MCF 10A (cell line): ENCODE results near the gene WDPCP. TPM values are rescaled to one million over a fixed set of nuclear protein-coding genes. Genes with fewer than 3 reads are reported as not detected.

ENCODE experiments used
- BruUV-seq: library from RNA; stranded (reverse); fragments of 400-500 nt; replicated peaks from 2 replicates; lab custom pipeline; 2021; lab: Mats Ljungman, UMichigan
- CTCF ChIA-PET: fragments of 300-600 bp; sonication (Branson Sonifier 250); formaldehyde crosslinking; extraction: SDS; loops from one replicate; lab custom pipeline; 2021; ENCODE audit warnings: antibody characterized with exemption, inconsistent platforms; lab: Yijun Ruan, JAX
- POLR2A ChIA-PET: fragments of 300-600, 350-650 bp; sonication (Branson Sonifier 250); formaldehyde crosslinking; extraction: SDS; loops from one replicate; lab custom pipeline; 2020; ENCODE audit warnings: antibody characterized with exemption, inconsistent platforms; lab: Yijun Ruan, JAX
- DNase-seq: peaks from one replicate; pipeline ENCODE4 v3.0.0-alpha.2; 2018; ENCODE audit not compliant: unreplicated experiment
- H3K27ac Mint-ChIP-seq: one replicate; pipeline ENCODE4 v1.8.0; 2022; ENCODE audit warnings: mild to moderate bottlenecking, low read depth, mixed read lengths; ENCODE audit not compliant: unreplicated experiment
- H3K27me3 Mint-ChIP-seq: one replicate; pipeline ENCODE4 v1.8.0; 2022; ENCODE audit warnings: mixed read lengths; ENCODE audit not compliant: insufficient read depth, unreplicated experiment
- H3K36me3 Mint-ChIP-seq: one replicate; pipeline ENCODE4 v1.8.0; 2022; ENCODE audit warnings: mild to moderate bottlenecking, moderate library complexity, mixed read lengths; ENCODE audit not compliant: insufficient read depth, unreplicated experiment
- H3K4me1 Mint-ChIP-seq: one replicate; pipeline ENCODE4 v1.8.0; 2022; ENCODE audit warnings: mixed read lengths; ENCODE audit not compliant: insufficient read depth, unreplicated experiment
- H3K4me3 Mint-ChIP-seq: one replicate; pipeline ENCODE4 v1.8.0; 2022; ENCODE audit warnings: mild to moderate bottlenecking, moderate library complexity, mixed read lengths; ENCODE audit not compliant: unreplicated experiment
- H3K9me3 Mint-ChIP-seq: one replicate; pipeline ENCODE4 v1.8.0; 2022; ENCODE audit warnings: mixed read lengths; ENCODE audit not compliant: unreplicated experiment
- intact Hi-C: fragments of 100-400 bp; cut with micrococcal nuclease; formaldehyde crosslinking; loops from 2 replicates; pipeline ENCODE4 v1.14.1; 2022
- total RNA-seq: library from RNA; stranded (reverse); gene quantifications from 2 replicates; pipeline ENCODE4 v1.2.3, GENCODE V29; 2022
- TF ChIP-seq, protein P1 (sequence below): fragments of 200-600 bp; IDR thresholded peaks from one replicate; pipeline ENCODE4 v1.8.0; 2022; ENCODE audit warnings: antibody characterized with exemption, mild to moderate bottlenecking; ENCODE audit not compliant: unreplicated experiment

Gene WDPCP
- total RNA-seq, 1 experiment from 2014 or later, result 6.9 TPM

DNA sequence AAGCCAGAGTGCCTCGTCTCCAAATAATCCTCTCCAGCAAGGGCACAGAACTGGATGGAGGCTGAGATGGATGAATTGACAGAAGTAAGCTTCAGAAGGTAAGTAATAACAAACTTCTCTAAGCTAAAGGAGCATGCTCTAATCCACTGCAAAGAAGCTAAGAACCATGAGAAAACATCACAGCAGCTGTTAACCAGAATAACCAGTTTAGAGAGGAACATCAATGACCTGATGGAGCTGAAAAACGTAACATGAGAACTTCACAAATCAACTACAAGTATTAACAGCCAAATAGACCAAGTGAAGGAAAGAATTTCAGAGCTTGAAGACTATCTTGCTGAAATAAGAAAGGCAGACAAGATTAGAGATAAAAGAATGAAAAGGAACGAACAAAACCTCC lies 32.3 kb downstream of the WDPCP start:
- no peaks in the 10 kb centered on the region for H3K27me3 Mint-ChIP-seq

DNA sequence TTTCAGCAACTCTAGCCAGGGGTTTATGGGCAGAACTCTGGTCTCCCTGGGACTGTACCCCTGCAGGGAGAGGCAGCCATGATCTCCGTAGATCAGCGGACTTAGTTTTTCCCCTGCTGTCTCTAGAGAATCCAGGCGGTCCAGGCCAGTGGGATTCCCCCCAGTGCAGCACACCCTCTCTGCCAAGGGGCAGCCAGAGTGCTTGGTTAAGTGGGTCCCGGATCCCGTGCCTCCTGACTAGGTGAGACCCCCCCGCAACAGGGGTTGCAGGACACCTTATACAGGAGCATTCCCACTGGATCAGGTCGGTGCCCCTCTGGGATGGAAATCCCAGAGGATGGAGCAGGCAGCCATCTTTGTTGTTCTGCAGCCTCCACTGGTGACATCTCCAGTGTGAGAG lies 33.0 kb downstream of the WDPCP start:
- Mint-ChIP-seq H3K4me1 (no peaks in the 10 kb centered on the region), H3K36me3 (no peaks in the 10 kb centered on the region), H3K27ac (no peak overlapping the region), H3K27me3 (no peaks in the 10 kb centered on the region), H3K9me3 (peaks cover 23% of the 10 kb centered on the region), H3K4me3 (no peak overlapping the region)
- intact Hi-C loops, result no loop called here
- no peak for DNase-seq
- CTCF ChIA-PET, result interaction anchor here (0.6 to 0.7 kb wide), 2 partner anchors 12 to 17 kb away, joined by 3 read pairs; no protein-coding TSS in a partner anchor
- TF ChIP-seq, protein P1, sequence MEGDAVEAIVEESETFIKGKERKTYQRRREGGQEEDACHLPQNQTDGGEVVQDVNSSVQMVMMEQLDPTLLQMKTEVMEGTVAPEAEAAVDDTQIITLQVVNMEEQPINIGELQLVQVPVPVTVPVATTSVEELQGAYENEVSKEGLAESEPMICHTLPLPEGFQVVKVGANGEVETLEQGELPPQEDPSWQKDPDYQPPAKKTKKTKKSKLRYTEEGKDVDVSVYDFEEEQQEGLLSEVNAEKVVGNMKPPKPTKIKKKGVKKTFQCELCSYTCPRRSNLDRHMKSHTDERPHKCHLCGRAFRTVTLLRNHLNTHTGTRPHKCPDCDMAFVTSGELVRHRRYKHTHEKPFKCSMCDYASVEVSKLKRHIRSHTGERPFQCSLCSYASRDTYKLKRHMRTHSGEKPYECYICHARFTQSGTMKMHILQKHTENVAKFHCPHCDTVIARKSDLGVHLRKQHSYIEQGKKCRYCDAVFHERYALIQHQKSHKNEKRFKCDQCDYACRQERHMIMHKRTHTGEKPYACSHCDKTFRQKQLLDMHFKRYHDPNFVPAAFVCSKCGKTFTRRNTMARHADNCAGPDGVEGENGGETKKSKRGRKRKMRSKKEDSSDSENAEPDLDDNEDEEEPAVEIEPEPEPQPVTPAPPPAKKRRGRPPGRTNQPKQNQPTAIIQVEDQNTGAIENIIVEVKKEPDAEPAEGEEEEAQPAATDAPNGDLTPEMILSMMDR, result no peak
- BruUV-seq, result no TSS peak
- POLR2A ChIA-PET, result no interaction called here

More for the DNA sequence above, 32.3 kb downstream of the WDPCP start:
- no peaks in the 10 kb centered on the region for H3K36me3 Mint-ChIP-seq
- no TSS peak for BruUV-seq
- POLR2A ChIA-PET, result no interaction called here
- CTCF ChIA-PET, result interaction anchor here (0.6 kb wide), 2 partner anchors 12 to 305 kb away, joined by 3 read pairs; no protein-coding TSS in a partner anchor
- no peak overlapping the region for H3K27ac Mint-ChIP-seq
- no peak overlapping the region for H3K4me3 Mint-ChIP-seq
- intact Hi-C loops, result no loop called here
- DNase-seq, result no peak
- H3K9me3 Mint-ChIP-seq, result peaks cover 23% of the 10 kb centered on the region
- TF ChIP-seq, protein P1, result no peak
- no peaks in the 10 kb centered on the region for H3K4me1 Mint-ChIP-seq

DNA sequence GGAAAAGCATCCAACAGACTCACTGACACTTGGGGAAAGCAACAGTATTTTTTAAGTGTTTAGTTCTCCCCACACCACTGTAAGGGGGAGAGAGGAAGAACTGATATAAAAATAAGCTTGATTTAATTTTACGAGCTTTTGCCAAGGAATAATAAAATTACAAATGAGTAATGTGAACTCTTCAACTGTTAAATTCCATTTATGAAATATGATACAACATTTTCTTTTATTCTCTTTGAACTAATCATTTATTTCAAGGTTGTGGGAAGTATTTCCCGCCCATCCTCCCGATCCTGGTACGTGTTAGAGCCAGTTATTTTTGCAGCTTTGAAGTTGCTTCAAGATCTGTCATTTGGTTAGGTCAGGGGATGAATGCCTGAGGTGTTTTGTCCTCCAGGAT lies 35.2 kb downstream of the WDPCP start:
- peaks cover 22% of the 10 kb centered on the region for H3K9me3 Mint-ChIP-seq
- DNase-seq, result peak; percentile 8
- no TSS peak for BruUV-seq

DNA sequence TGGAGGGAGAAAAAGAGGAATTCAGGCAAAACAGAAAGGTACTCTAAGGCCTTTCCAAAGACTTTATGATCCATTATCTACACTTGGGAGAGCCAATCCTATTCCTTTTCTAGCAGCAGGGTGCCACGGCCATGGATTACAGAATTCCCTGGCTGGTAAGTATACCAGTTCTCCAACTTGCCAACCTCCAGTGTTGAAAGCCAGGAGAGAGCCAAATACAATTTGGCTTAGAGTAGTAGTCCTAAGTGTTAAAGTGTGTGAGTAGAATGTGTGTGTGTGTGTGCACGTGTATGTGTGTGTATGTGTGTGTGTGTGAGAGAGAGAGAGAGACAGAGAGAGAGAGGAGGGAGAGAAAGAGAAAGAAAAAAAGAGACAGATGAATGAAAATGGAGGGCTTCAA lies 43.3 kb downstream of the WDPCP start:
- H3K4me3 Mint-ChIP-seq, result no peak overlapping the region
- CTCF ChIA-PET, result interaction anchor here (0.6 kb wide), 1 partner anchor 13 kb away, joined by 3 read pairs; no protein-coding TSS in a partner anchor
- H3K4me1 Mint-ChIP-seq, result no peaks in the 10 kb centered on the region
- intact Hi-C loops, result no loop called here
- peaks cover 10% of the 10 kb centered on the region for H3K36me3 Mint-ChIP-seq
- TF ChIP-seq, protein P1, result no peak
- no peak for DNase-seq
- no peaks in the 10 kb centered on the region for H3K9me3 Mint-ChIP-seq
- H3K27ac Mint-ChIP-seq, result no peak overlapping the region
- no peaks in the 10 kb centered on the region for H3K27me3 Mint-ChIP-seq
- POLR2A ChIA-PET, result no interaction called here
- BruUV-seq, result no TSS peak

More for the DNA sequence above, 35.2 kb downstream of the WDPCP start:
- ChIA-PET POLR2A (interaction anchor here (1.2 kb wide), 1 partner anchor 9 kb away, joined by 3 read pairs; no protein-coding TSS in a partner anchor), CTCF (interaction anchor here (0.5 to 1.3 kb wide), 3 partner anchors 10 to 35 kb away, joined by 3 to 5 read pairs (median 3); partner anchors contain the start of gene WDPCP)
- H3K27ac Mint-ChIP-seq, result no peak overlapping the region
- H3K4me1 Mint-ChIP-seq, result no peaks in the 10 kb centered on the region
- intact Hi-C loops, result no loop called here
- TF ChIP-seq, protein P1, result no peak
- H3K4me3 Mint-ChIP-seq, result no peak overlapping the region
- H3K27me3 Mint-ChIP-seq, result no peaks in the 10 kb centered on the region
- H3K36me3 Mint-ChIP-seq, result peaks cover 4% of the 10 kb centered on the region
